ENCODE results near the gene HAND2.

Gene HAND2

GRCh38 chr4:173500841-173501591, 29.0 kb downstream of the HAND2 start:
- FAIRE-seq = no peak

- no peak for FAIRE-seq
These were observed 30.1 kb downstream of the HAND2 start for GRCh38 chr4:173499658-173500535.

GRCh38 chr4:173498771-173499170, 31.3 kb downstream of the HAND2 start:
- no peak for FAIRE-seq

- FAIRE-seq = no peak
These were observed 32.0 kb downstream of the HAND2 start for GRCh38 chr4:173498023-173498422.

GRCh38 chr4:173494013-173494970, 35.7 kb downstream of the HAND2 start:
- no peak for FAIRE-seq

- no peak for FAIRE-seq
These were observed 37.0 kb downstream of the HAND2 start for GRCh38 chr4:173493041-173493440.

GRCh38 chr4:173492315-173492714, 37.7 kb downstream of the HAND2 start:
- FAIRE-seq = no peak

GRCh38 chr4:173490817-173491528, 39.1 kb downstream of the HAND2 start:
- FAIRE-seq = no peak

- no peak for FAIRE-seq
These were observed 39.8 kb downstream of the HAND2 start for GRCh38 chr4:173490256-173490655.

- FAIRE-seq = no peak
These were observed 40.5 kb downstream of the HAND2 start for GRCh38 chr4:173489514-173489913.

- no peak for FAIRE-seq
These were observed 41.4 kb downstream of the HAND2 start for GRCh38 chr4:173488656-173489055.

- no peak for FAIRE-seq
These were observed 42.0 kb downstream of the HAND2 start for GRCh38 chr4:173488074-173488473.

GRCh38 chr4:173486714-173487392, 43.2 kb downstream of the HAND2 start:
- FAIRE-seq = no peak

- FAIRE-seq = no peak
These were observed 44.9 kb downstream of the HAND2 start for GRCh38 chr4:173485164-173485563.

GRCh38 chr4:173482330-173482931, 47.6 kb downstream of the HAND2 start:
- FAIRE-seq = no peak

GRCh38 chr4:173478913-173479283, 51.1 kb downstream of the HAND2 start:
- FAIRE-seq = no peak

- no peak for FAIRE-seq
These were observed 51.7 kb downstream of the HAND2 start for GRCh38 chr4:173478201-173478912.

- FAIRE-seq = no peak
These were observed 53.0 kb downstream of the HAND2 start for GRCh38 chr4:173477016-173477415.
